LNCaP clone FGC (cell line): Measurements from ENCODE around the gene QPRT.
A peak's percentile ranks its signal among the peaks of the same experiment; 100 is the strongest.
"Not testable (repeated sequence)": the region's sequence is repeated elsewhere in the genome, so short reads cannot be mapped to it uniquely, and the experiment has no call there.

Source experiments
- DNase-seq: peaks from one replicate; pipeline ENCODE4 v3.0.0-alpha.2; 2011; ENCODE audit warnings: low read depth
- H3K4me3 ChIP-seq: 2 replicates; pipeline ENCODE4 v1.5.1; 2011; ENCODE audit warnings: mild to moderate bottlenecking, low read depth, low read length, control low read depth
- CTCF ChIP-seq: IDR thresholded peaks from 2 replicates; pipeline ENCODE4 v1.5.1; 2012; ENCODE audit warnings: mild to moderate bottlenecking; ENCODE audit not compliant: control insufficient read depth, insufficient read depth; ENCODE audit errors: extremely low read depth

The QPRT gene

GRCh38 chr16:29738514-29738913, 59.5 kb downstream of the QPRT start:
- DNase-seq: peak; percentile 75
- no peak overlapping the region for H3K4me3 ChIP-seq
- no peak for TF ChIP-seq CTCF

GRCh38 chr16:29739927-29740629, 61.1 kb downstream of the QPRT start:
- peak; percentile 94 for DNase-seq
- H3K4me3 ChIP-seq: not testable (repeated sequence)

GRCh38 chr16:29740630-29741015, 61.6 kb downstream of the QPRT start:
- DNase-seq: peak; percentile 57
- H3K4me3 ChIP-seq: not testable (repeated sequence)

- no peak for DNase-seq
- TF ChIP-seq CTCF: no peak
- no peak overlapping the region for H3K4me3 ChIP-seq
These were observed 63.8 kb downstream of the QPRT start for GRCh38 chr16:29742683-29743275.

- no peak overlapping the region for H3K4me3 ChIP-seq
- TF ChIP-seq CTCF: no peak
- DNase-seq: no peak
These were observed 64.5 kb downstream of the QPRT start for GRCh38 chr16:29743475-29743826.

DNA sequence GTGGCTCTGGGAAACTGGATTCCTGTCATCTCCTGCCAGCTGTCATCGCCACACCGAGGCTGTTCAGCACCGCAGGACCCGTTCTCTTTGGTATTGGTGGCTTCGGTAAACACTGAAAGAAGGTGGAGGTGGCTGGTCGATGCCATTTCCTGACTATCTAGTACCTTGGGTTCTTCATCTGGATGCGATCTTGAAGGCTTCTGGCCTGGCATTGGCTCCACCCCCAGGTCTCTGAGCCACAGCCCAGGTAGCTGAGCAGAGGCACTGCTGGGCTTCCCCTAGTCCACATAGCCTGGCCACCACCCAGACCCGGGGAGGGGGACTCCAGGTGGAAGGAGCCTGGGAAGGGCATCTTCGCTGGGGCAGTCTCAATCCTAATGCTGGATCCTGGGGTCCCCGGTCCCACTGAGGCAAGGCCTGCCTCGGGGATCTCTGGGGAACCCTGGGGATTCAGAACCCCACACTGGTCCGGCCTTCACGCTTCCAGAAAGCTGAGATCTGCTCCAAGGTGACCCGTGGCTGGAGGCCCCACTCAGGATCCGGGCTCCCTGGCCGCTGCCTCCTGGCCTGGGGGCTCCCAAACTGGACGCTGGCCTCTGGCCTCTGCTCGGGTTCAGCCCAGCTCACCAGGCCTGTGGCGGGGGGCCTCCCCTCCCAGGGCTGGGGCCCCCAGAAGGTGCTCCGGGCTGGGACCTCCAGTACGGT, 65.0 kb downstream of the QPRT start:
- no peak for TF ChIP-seq CTCF
- peak; percentile 26 for DNase-seq
- no peak overlapping the region for H3K4me3 ChIP-seq

GRCh38 chr16:29744541-29745101, 65.6 kb downstream of the QPRT start:
- H3K4me3 ChIP-seq: no peak overlapping the region
- no peak for TF ChIP-seq CTCF
- DNase-seq: no peak
